ENCODE measurements around the gene LIN7A.
"Not testable (repeated sequence)": the region's sequence is repeated elsewhere in the genome, so short reads cannot be mapped to it uniquely, and the experiment has no call there.

LIN7A gene

DNA sequence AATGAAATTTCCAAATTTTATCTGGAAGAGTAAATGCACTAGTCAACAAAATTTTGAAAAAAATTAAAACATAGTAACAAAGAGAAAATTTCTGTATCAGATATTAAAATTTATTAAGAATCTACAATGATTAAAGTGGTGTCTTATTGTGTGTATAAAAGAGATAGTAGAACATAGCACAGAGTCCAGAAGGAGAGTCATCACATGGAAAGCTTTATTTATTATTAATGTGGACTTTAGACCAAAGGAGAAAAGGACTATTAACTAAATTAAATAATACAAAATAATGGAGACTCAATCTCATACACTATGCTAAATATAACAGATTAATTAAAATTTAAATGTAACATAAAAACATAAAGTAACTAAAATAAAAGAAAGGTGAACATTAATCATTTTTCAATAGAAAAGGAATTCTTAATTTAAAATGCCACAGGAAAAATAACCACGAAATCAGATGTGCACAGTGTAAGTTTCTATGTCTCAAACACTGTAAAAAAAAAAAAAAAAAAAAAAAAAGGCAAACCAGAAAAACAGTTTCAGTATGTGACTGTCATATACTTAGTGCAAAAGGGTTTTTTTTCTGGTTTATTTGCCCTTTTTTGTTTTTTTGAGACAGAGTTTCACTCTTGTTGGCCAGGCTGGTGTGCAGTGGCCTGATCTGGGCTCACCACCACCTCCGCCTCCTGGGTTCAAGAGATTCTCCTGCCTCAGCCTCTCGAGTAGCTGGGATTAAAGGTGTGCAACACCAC lies 125.6 kb downstream of the LIN7A start:
- DNase-seq (ENCODE audit: low read depth, low spot score): no peak

GRCh38 chr12:80810874-80811273 lies 126.9 kb downstream of the LIN7A start:
- no peak for DNase-seq (ENCODE audit: low read depth, low spot score)

GRCh38 chr12:80807640-80808288 lies 130.0 kb downstream of the LIN7A start:
- no peak for DNase-seq (ENCODE audit: low read depth, low spot score)

GRCh38 chr12:80805106-80805505 lies 132.6 kb downstream of the LIN7A start:
- no peak for DNase-seq (ENCODE audit: low read depth, low spot score)

DNA sequence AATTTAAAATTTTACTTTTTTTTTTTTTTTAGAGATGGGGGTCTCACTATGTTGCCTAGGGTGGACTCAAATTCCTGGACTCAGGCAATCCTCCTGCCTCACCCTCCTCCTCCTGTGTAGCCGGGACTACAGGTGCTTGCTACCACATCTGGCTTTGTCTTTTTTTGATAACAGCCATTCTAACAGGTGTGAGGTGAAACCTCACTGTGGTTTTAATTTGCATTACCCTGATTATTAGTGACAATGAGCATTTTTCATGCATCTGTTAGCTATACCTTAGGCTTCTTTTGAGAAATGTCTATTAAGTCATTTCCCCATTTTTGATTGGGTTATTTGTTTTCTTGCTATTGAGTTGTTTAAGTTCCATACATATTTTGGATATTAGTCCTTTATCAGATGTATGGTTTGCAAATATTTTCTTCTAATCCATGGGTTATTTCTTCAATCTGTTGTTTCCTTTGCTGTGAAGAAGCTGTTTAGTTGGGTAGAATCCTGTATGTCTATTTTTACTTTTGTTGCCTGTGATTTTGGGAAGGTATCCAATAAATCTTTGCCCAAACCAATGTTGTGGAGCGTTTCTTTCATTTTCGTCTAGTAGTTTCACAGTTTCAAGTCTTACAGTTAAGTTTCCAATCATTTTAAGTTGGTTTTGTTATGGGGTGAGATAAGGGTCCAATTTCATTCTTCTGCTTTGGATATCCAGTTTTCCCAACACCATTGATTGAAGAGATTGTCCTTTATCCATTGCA lies 134.9 kb downstream of the LIN7A start:
- no peak for DNase-seq (ENCODE audit: low read depth, low spot score)

DNA sequence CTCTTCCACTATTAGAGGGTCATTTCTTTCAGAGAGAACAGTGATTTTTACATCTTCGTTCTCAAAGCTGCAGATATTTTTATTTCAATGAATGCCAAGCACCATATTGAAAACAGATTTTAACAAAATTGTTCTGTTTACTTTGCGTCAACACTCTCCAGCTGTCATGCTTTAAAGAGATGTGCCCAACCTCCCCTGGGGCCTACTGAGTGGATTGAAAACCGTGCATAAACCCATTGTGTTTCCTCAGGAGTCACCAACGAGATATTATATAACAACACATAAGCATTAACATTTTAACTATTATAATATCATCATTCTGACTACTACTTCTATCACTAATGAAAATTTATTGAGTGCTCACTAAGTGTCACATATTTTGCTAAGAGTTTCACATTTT lies 139.5 kb downstream of the LIN7A start:
- no peak for DNase-seq (ENCODE audit: low read depth, low spot score)

GRCh38 chr12:80794551-80794950 lies 143.2 kb downstream of the LIN7A start:
- no peak for DNase-seq (ENCODE audit: low read depth, low spot score)

DNA sequence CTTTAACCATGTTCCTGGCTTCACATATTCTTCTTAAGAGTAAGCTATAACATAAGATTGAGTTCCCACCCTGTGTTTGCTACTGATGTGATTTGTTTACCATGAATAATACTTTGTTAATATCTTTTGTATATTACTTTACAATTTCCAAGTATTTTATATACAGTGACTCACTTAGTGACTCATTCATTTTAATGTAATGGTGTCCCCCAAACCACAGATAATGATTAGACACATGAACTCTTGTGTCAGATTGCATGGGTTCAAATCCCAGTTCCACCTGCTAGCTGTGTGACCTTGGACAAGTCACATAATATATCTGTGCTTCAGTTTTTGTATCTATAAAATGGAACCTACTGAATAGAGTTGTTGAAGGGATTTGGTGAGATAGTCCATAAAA lies 144.9 kb downstream of the LIN7A start:
- DNase-seq (ENCODE audit: low read depth, low spot score): no peak

GRCh38 chr12:80791863-80792262 lies 145.9 kb downstream of the LIN7A start:
- DNase-seq (ENCODE audit: low read depth, low spot score): no peak

- not testable (repeated sequence) for DNase-seq (ENCODE audit: low read depth, low spot score)
Measured at GRCh38 chr12:80788407-80788806, 149.3 kb downstream of the LIN7A start.

DNA sequence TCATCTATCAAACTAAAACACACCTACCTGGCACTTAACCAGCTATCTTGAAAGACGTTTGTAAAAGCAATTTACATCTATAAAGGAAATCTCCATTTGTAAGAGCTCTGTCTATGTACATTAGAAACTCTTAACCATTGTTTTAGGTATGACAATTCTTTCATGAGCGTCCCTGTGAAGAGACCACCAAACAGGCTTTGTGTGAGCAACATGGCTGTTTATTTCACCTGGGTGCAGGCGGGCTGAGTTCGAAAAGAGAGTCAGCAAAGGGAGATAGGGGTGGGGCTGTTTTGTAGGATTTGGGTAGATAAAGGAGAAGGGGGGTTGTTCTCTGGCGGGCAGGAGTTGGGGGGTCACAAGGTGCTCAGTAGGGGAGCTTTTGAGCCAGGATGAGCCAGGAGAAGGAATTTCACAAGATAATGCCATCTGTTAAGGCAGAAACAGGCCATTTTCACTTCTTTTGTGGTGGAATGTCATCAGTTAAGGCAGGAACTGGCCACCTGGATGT lies 154.7 kb downstream of the LIN7A start:
- DNase-seq (ENCODE audit: low read depth, low spot score): not testable (repeated sequence)

- no peak for DNase-seq (ENCODE audit: low read depth, low spot score)
Measured at GRCh38 chr12:80781313-80781712, 156.4 kb downstream of the LIN7A start.

DNA sequence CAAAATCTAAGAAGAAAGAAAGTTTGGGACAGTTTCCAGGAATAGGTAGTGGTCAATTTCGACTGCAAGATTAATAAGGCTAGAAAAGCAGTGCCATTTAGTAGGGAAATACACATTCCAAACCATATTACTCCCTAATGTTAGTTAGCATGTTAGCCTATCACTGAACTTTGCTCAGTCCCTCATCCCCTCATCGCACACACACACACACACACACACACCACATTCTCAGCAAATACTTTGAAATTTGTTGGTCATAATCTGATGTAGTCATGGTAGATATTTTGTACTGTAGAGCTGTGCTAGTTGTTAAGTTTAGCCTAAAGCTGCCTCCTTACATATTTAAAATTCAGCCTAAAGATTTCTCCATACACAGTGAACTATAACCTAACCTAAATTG lies 157.0 kb downstream of the LIN7A start:
- DNase-seq (ENCODE audit: low read depth, low spot score): no peak

DNA sequence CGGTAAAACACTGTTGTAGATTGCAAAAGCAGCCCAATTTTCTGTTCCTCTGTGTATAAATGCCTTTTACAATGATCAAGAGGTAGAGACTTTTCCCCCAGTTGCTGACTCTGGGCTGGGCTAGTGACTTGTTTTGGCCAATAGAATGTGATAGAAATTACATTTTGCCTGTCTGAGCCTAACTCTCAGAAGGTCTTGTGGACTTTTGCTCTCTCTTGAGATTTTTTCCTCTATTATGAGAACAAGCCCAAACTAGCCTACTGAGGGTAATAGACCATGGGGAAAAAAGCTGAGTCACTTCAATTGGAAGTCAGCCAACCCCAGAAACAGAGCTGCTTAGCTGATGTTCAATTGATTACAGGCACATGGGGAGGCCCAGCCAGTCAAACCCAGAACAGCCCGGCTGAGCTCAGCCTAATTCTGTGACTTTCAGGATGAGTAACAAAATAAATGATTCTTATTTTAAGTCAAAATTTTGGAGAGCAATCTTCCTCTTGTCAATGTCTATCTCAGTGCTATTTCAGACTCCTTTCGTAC lies 159.7 kb downstream of the LIN7A start:
- no peak for DNase-seq (ENCODE audit: low read depth, low spot score)

- no peak for DNase-seq (ENCODE audit: low read depth, low spot score)
Measured at GRCh38 chr12:80777587-80777986, 160.1 kb downstream of the LIN7A start.

GRCh38 chr12:80776706-80777105 lies 161.0 kb downstream of the LIN7A start:
- DNase-seq (ENCODE audit: low read depth, low spot score): no peak

DNA sequence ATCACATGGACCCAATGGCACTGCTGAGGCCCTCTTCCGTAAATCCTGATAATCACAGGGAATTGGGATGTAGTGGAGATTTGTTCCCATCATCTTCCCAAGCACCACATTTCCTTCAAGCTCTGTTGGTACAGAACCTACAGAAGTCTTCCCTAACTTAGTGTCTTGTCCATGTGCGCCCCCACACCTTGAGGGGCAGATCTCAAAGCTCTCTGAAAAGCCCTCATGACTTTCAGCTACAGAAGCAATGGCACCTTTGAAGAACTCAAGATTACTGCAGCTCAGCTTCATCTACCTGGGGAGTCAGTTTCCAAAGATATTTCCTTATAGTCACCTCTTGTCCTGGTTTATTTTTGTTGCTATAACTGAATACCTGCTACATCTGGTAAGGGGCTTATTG lies 166.8 kb downstream of the LIN7A start:
- no peak for DNase-seq (ENCODE audit: low read depth, low spot score)

GRCh38 chr12:80769553-80770140 lies 168.1 kb downstream of the LIN7A start:
- DNase-seq (ENCODE audit: low read depth, low spot score): no peak

GRCh38 chr12:80766897-80767296 lies 170.8 kb downstream of the LIN7A start:
- no peak for DNase-seq (ENCODE audit: low read depth, low spot score)

DNA sequence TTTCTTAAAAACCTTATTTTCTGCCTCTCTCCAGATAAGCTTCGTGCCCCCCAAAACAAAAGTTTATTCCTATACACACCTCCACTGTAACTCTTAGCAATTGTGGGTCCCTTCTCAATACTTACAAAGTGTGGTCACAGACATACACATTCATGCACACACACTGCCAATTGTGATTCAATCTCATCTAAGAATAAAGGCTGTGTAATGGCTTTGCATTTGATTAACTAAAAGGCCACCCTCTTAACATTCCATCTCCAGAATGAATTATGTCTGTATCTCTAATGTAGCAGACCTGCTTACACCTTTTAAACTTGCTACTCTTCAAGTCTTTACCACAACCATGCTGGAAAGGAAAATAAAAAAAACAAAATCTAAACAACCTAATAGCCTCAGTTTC lies 171.5 kb downstream of the LIN7A start:
- DNase-seq (ENCODE audit: low read depth, low spot score): no peak

GRCh38 chr12:80763874-80764273 lies 173.9 kb downstream of the LIN7A start:
- DNase-seq (ENCODE audit: low read depth, low spot score): no peak

GRCh38 chr12:80761838-80762237 lies 175.9 kb downstream of the LIN7A start:
- DNase-seq (ENCODE audit: low read depth, low spot score): no peak
